ENCODE measurements around the gene CD247.

CD247 gene

DNA sequence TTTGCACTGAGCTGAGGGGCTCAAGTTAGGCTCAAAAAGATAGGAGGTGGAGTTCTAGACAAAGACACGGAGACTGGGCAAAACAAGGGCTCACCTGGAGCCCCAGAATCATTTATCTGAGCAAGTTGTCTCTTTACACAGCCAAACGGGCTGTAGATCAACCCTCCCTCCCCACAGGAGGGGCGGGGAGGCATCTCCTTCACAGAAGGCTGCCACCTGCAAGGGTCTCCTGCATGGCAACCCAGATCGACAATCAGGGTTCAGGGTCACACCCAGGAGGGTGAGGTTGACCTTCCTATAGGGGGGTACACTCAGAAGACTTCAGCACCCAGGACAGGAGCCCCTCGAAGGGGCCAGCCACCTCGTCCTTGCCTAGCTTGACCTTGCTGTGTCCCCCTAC, 84.0 kb downstream of the CD247 start:
- no peak for DNase-seq

DNA sequence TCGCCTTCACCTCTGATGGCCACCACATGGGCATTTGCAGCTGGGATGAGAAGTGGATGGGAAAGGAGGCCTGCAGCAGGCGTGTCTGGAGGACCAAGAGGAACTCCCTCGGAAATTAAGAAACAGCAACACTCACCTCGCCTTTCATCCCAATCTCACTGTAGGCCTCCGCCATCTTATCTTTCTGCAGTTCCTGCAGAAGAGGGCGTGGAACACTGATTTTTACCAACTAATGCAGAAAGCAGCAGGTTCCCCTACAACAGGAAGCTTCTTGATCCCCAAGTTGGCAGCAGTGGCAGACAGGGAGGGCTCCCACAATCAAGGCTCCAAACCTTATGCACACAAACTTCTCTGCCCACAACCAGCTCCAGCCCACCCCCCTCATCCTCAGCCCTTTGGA, 84.4 kb downstream of the CD247 start:
- no peak for DNase-seq

DNA sequence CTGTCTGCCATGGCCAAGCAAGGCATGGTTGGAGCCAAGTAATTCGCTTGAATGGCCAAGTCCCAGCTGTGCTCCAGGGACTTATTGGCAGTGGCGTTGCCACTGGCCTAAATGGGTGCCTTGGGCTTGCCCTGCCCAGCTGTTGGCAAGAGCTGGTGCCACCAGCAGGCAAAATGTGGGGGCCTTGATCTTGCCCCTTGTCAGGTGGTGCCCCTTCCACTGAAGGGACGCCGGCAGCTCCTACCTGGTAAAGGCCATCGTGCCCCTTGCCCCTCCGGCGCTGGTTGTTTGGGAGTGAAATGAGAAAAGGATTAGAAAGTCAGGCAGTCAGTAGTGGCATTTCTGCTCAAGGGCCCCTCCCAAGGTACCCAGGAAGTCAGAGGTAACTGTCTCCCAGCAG, 85.5 kb downstream of the CD247 start:
- DNase-seq: no peak

DNA sequence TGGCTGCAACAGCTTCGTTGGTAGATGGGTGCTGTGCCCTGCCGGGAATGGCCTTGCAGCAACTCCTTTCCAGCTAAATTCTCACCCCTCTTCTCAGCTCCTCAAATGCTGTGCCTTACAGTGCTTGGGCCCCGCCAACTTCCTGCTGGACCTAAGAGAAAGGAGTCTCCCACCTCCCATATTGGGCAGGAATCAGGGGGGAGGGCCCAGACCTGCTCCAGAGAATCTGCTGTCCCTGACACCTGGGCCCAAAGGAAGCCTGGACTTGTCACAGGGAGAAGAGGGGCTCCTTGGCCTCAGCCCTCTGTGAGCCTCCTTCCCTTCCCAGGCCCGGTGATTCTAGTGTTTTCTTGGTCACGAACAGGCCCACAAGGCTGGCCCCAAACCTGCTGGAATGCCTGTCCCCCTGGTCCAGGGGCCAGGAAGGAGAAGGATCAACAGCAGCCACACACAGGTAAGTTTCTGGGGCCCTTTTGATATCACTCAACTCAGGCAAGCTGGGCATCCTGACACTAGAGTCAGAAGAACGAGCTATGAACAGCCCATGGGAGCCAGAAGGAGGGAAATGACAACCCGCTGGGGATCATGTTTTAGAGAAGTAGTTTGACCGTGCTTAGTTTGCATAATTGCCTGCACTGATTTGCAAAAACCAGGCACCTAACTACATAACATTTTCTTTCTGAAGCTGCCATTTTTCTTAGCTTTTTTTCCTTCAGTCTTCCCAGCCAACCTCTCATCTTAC, 86.2 kb downstream of the CD247 start:
- DNase-seq: no peak

DNA sequence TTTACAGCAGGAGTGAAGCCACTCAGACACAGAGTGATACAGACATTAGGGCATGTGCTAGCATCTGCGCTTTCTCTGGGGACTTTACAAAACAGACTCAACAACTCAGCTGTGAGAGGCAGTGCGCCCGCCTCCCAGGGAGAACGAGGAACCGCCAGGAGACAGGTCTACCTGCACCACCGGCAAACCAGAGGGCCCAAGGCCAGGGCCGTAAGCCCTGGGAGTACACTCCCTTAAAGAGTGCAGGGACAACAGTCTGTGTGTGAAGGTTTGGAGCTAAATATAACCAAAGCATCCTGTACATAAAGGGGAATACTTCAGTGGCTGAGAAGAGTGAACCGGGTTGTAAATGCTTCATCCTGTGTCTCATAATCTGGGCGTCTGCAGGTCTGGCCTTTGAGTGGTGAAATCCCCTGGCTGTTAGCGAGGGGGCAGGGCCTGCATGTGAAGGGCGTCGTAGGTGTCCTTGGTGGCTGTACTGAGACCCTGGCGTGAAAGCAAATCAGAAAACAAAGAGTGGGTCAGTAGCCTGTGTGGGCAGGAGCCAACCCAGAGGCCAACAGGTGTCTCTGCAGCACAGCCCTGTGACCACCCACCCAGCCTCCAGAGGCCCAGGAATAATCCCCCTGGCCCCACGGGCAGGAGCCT, 86.9 kb downstream of the CD247 start:
- no peak for DNase-seq

DNA sequence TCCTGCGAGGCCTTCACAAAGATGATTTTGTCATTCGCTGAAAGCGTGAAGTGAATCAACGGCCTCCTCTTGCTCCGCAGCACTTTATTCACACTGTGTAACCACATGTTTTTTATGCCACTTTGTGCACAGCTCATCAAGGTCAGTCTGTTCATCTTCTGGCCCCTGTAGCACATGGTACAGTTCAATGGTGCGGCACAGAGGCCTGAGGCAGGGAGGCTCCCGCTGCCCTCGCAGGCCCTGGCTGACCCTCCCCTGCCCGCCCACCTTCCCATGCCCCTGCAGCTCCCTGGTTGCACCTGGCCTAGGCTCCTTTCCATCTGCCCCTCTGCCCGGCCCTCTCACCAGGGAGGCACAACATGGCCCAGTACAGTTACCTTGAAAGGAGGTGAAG, 87.5 kb downstream of the CD247 start:
- no peak for DNase-seq

DNA sequence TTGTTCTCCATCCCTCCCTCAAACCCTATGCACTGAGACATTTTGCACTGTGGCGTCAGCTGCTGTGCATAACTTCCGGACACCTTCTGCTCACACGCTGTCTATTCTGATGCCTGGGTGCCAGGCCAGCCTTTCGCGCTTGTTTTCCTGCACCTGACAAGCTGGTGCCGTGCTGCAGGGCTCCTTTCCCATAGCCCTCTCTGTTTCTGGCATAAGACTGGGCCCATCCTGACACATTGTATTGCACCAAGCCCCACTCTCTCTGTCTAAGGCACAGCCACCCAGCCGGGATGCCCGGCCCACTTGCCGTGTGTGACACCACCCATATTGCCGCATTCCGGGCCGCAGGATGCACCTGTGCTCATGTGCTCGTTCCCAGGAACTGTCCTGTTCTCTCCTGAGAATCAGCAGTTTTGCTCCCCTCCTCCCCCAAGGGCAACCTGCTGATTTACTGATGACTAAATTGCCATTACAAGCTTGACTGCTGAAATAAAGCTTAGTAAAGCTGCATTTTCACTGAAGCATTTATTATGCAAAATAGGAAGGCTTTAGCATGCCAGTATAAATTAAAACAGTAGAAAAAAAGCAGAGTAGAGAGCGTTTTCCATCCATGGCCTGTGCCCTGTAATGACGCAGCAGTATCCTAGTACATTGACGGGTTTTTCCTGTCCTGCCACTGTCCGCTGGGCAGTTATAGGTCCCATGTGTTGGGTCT, 88.0 kb downstream of the CD247 start:
- DNase-seq: no peak

DNA sequence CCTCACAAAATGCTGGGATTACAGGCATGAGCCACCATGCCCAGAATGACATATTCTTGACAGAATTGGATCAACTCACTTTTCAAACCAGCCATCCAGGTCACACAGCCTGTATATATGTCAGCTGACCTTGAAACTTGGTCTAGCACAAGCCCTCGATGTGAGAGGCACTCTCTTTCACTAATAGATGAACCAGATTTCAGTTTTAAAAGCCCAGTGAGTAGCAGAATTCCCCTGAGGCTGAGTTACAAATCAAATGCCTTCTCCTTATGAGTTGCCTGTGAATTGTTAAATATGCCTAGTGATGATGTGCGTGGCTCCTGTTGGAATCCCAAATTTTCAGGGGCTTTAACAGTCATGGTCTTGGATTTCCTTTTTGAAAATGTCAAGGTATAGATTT, 88.7 kb downstream of the CD247 start:
- no peak for DNase-seq

DNA sequence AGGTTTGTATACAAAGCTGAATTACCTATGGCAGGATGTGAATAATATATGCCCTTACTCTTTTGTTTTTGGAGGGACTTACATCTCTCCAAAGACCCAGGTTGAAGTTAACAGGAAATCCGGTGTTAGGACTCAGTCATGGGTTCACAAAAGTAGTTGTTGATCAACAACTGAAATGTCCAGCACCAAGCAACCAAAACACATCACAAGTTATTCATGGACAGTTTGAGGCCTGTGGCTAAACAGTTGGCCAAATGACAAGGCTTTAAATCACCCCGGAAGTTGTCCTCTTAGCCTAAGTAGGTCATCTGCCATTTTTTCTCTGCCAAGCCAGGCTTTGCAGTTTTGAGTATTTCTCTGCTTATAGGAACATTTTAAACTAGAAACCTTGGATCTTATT, 89.9 kb downstream of the CD247 start:
- no peak for DNase-seq

DNA sequence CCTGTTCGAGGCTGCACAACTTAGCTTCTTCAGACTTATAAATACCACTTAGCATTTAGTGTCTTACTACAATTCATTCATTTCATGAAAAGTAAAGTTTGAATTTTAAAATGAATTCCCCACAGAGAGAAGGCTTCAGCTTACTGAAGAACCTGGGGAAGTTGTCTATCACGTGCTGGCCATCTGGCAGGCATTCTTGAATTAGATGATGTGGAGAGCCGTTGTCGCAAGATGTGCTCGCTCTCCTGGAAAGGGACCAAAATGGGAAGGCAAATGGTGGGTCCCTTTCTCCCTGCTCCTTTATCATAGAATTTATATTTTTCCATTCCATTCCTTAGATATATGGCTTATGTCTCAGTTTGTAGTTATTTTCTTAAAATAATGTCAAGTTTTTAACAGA, 90.5 kb downstream of the CD247 start:
- no peak for DNase-seq

DNA sequence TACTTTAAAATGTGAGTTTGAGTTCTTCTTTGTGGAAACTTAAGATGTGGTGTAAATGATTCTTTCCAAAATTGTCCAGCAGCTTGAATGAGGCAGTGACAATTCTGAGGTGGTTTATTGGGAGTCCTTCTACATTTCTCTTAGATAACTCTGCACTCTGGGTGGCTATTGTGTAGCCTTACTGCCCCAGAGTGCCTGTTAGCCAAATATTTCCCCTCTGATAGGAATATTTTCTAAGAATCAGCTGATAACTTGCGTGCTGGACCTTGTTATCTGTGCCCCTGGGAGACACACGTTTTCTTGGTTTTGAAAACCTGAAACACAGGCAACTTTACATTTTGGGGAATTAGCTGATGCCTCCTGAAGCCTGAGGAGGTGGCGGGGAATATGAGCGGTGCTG, 91.6 kb downstream of the CD247 start:
- no peak for DNase-seq

DNA sequence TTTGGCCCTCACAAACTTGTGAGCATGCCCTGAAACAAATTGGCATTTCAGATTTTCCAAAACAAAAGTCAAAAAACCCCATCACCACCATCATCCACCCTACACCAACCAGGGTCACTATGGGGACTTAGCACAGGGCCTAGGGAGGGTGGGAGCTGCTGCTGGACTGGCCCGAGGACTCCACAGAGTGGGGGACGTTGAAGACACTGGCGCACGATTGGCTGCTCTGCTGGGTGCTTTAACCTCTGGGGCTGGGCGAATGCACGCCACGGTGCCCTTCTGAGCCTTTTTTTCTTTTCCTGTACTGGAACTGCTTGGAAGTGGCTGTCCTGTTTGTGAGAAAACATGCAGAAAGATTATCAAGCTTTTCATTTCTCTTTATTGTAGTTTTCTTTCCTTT, 92.8 kb downstream of the CD247 start:
- no peak for DNase-seq

DNA sequence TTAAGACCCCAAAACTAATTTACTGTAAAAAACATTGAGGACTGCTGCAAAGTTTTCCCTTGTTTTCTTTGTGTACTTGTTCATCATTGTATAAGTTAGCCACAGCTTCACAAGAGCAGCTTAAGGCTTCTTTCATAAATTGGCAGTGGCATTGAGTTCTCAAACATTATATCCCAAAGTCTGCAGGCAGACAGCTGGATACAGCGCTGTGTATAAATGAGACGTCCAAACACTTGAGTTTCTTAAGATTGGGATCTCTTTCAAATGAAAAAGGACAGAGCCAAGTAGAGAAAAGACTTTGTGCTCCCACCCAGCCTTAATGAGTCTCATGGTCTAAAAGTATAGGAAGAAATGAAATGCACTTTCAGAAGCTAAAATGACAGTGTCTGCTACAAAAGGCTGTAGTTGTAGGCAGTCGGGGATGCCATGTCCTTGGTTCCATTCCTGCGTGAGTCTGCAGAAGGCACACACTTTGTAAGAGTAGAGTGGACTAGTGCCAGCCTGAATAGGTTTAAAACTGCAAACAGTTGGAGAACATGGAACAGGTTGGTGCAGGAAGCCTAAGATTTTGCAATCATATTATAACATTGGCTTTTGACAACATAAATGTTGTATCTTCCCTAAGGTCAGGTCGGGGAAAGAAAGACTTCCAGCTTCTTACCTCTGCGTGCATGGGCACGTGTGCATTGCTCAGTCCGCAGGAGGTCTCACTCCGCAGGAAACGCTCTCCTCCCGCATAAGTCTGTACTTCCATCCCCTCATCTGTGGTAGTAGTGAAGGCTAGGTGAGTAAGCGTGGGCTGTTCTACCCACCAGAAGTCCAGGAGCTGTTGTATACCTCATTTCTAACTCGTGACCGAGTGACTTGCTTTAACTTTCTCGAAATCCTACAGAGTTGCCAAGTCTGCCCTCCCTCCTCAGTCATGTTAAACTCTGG, 94.4 kb downstream of the CD247 start:
- no peak for DNase-seq

DNA sequence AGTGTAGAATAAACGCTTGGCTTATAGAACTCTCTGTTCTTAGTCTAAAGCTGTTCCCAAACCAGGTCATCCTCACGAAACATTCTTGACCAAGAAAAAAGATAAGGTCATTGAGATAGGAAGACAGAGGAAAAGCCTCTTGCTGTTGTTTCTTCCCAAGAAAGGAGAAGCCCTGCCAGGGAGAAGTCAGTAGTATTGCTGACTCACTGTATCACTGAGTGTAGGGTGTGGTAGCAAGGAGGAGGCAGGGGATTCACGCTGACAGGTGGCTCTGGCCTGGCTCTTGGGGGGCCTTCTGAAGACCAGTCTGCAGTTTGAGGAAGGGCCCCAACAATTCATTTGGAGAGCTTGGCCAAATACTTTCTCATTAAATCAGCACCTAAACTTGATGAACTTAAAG, 97.8 kb downstream of the CD247 start:
- no peak for DNase-seq

DNA sequence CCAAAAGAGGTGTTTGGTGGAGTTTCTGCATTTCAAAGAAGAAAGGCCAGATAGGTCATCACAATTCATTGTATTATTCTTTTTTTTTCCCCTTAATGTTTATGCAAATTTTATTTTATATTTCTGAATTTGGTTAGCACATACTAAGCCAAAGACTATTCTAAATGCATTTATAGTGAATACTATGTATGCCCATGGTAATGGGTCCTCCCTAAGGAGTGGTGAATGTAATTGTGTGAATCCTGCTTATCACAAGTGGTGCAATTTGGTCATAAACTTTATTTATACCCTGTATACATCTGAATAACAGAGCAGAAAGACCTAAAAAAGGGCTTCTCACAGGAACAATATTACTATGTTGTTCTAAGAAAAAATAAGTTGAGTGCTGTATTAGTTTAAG, 99.1 kb downstream of the CD247 start:
- no peak for DNase-seq

DNA sequence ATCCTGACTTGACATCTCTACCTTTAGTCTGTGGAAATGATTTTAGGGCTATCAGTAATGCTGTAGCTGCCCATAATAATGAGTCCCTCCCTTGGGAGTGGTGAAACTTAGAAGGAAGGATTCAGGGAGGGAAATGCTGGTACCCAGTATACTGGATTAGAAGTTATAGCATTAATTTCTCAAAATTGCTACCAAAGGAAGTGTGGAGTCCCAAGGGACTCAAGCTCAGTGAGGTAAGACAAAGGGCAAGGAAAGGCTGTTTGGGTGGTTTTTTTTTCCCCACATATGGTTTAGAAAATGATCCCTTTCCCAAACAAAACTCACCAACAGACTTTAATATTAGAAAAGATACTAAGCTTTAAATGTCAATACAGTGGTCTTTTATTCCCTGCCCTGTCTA, 99.9 kb downstream of the CD247 start:
- DNase-seq: no peak

DNA sequence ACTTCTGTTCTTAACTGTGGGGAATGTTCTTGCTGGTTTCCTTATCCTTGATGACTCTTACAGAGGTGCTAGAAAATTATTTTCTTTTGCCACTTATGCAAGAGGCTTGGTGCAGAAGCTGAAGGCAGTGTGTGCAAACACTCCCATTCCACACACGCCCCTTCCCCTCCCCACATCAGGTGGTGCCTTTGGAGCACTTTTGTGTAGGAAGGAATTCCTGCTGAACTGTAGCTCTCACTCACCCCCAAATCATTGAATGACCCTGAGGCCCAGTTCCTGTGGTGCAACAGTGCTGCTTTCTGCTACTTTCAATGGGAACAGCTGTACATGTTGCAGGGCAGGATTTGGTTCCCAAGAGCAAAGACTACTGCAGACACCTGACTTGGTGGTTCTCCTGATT, 101.8 kb downstream of the CD247 start:
- no peak for DNase-seq

DNA sequence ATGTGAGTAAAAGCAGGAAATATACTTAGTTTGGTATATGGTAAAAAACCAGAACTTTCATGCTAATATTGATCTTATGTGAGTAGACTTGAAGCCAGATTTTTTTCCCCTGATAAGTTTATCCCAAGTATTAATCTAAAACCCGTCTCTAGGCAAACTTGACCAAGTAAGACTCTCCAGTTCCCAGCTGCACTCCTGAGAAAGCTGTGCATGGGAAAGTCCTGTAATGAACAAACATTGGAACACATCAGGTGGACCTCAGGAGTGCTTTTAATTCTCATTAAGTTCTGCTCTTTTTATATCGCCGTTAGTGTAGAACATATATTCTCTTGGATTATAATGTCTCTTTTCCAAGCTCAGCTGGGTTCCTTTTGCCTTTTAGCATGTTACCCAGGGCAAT, 105.0 kb downstream of the CD247 start:
- DNase-seq: no peak

DNA sequence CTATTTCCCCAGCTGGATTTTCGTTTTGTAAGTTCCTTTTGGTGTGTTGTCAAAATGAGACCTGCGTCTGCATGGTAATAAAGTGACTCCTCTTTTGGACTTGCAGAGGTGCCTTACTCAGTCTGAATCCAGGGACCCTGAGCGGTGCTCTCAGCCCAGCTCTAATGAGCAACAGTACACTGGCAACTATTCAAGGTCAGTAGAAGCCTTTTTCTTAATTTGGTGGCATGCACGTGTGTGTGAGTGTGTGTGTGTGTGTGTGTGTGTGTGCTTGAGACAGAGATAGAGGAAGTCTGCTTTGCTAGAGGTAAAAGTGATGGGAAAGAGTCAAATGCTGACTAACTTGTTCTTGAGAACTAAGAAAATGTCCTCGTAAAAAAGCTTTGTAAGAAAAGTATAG, 105.4 kb downstream of the CD247 start:
- DNase-seq: no peak

DNA sequence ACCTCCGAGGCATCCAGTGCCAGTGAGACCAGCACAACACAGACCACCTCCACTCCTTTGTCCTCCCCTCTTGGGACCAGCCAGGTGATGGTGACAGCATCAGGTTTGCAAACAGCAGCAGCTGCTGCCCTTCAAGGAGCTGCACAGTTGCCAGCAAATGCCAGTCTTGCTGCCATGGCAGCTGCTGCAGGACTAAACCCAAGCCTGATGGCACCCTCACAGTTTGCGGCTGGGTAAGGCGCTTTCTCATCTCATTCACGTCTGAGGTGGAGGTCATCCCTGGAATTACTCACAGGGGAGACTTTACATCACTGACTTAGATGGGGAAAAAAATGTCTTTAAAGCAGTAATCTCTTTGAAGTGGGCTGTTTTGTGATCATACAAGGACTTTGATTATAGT, 106.3 kb downstream of the CD247 start:
- DNase-seq: peak; percentile 61

DNA sequence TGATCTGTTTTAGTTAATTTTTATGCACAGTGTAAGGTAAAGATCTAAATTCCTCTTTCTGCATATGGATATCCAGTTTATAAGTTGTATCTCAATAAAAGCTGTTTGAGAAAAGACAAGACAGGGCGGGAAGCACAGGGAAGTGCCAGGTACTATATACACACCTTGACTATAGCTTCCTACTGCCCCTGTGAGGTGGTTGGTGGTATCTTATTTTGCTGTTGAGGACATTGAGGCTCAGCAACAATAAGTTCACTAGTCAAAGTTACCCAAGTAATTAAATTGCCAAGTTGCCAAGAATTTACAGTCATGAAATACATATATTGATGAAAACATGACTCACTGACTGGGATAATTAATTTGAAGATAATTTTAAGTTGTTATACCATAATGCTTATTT, 109.1 kb downstream of the CD247 start:
- DNase-seq: no peak

DNA sequence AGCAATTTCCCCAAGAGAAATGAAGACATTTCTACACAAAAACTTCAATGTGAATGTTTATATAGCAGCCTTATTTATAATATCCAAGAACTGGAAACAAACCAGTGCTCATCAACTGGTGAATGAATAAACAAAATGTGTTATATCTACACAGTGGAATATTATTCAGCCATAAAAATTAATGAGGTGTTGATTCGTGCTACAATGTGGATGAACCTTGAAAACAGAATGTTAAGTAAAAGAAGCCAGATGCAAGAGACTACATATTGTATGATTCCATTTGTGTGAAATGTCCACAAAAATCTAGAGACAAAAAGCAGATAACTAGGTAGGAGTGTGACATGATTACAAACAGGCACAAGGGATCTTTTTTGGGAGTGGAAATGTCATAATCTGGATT, 110.0 kb downstream of the CD247 start:
- DNase-seq: no peak

DNA sequence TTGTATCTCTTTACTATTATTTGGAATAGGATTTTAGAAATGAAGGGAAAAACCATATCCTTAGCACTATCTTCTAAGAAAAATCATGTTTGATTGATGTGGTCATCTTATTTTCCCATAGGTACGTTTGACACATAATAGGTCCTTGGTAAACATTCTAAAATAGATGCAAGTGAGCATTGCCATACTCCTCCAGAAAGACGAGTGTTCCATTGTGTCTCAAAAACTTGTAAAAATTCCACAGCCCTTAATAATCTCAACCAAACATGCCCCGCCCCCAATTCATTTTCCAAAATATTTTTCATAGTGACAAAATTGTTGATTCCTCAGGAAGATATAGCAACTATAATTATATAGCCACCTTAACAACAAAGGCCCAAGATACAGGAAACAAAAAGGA, 113.4 kb downstream of the CD247 start:
- DNase-seq: no peak
